Smooth muscle cell (in vitro differentiated cells): Measurements from ENCODE around the gene SPDL1. TPM values are rescaled to one million over a fixed set of nuclear protein-coding genes. Genes with fewer than 3 reads are reported as not detected.

Experiments used
- DNase-seq: peaks from one replicate; lab custom pipeline; 2025; ENCODE audit not compliant: unreplicated experiment; lab: John Stamatoyannopoulos, UW
- H2AFZ ChIP-seq: fragments of 200-600 bp; sonication (generic); 2 replicates; pipeline ENCODE4 v1.6.0; 2016; ENCODE audit warnings: antibody characterized with exemption, low read depth, mild to moderate bottlenecking
- H3F3A ChIP-seq: fragments of 200-600 bp; sonication (generic); 2 replicates; pipeline ENCODE4 v1.6.0; 2017; ENCODE audit warnings: antibody characterized with exemption, low read depth
- H3K27ac ChIP-seq: fragments of 200-600 bp; sonication (generic); 2 replicates; pipeline ENCODE4 v1.5.1; 2016; ENCODE audit warnings: low read depth, mild to moderate bottlenecking
- H3K27me3 ChIP-seq: fragments of 200-600 bp; sonication (generic); 2 replicates; pipeline ENCODE4 v1.6.1; 2016; ENCODE audit warnings: low read depth, mild to moderate bottlenecking
- H3K36me3 ChIP-seq: fragments of 200-600 bp; sonication (generic); 2 replicates; pipeline ENCODE4 v1.5.1; 2016; ENCODE audit warnings: low read depth
- H3K4me1 ChIP-seq: fragments of 200-600 bp; sonication (generic); 2 replicates; pipeline ENCODE4 v1.5.1; 2016; ENCODE audit warnings: low read depth
- H3K4me2 ChIP-seq: fragments of 200-600 bp; sonication (generic); 2 replicates; pipeline ENCODE4 v1.6.0; 2016; ENCODE audit warnings: mild to moderate bottlenecking
- H3K4me3 ChIP-seq: fragments of 200-600 bp; sonication (generic); 2 replicates; pipeline ENCODE4 v1.5.1; 2016; ENCODE audit warnings: mild to moderate bottlenecking
- H3K79me2 ChIP-seq: fragments of 200-600 bp; sonication (generic); 2 replicates; pipeline ENCODE4 v1.6.0; 2016; ENCODE audit warnings: low read depth, mild to moderate bottlenecking
- H3K9ac ChIP-seq: fragments of 200-600 bp; sonication (generic); 2 replicates; pipeline ENCODE4 v1.6.0; 2016; ENCODE audit warnings: low read depth
- H3K9me3 ChIP-seq: fragments of 200-600 bp; sonication (generic); replicated peaks from 2 replicates; pipeline ENCODE4 v1.5.1; 2016; ENCODE audit warnings: low read depth
- H4K20me1 ChIP-seq: fragments of 200-600 bp; sonication (generic); 2 replicates; pipeline ENCODE4 v1.6.0; 2016; ENCODE audit warnings: low read depth
- CTCF ChIP-seq: fragments of 200-600 bp; sonication (generic); IDR thresholded peaks from 2 replicates; pipeline ENCODE4 v1.5.1; 2017; ENCODE audit warnings: borderline replicate concordance, mild to moderate bottlenecking, antibody characterized with exemption; ENCODE audit not compliant: insufficient read depth, poor library complexity, severe bottlenecking
- WGBS: methylation state at CpG from one replicate; pipeline ENCODE4 v1.1.7; 2016; ENCODE audit warnings: low lambda C conversion rate; 5-methylcytosine and 5-hydroxymethylcytosine counted together
- polyA plus RNA-seq: library from polyadenylated mRNA; unstranded; fragments of >200 nt; fragmentation: Nextera tagmentation; extraction: Ambion mirVana; gene quantifications from 2 replicates; pipeline ENCODE4 v1.2.1, GENCODE V29; 2016
- total RNA-seq: library from RNA; depleted of rRNA; stranded (reverse); fragments of >200 nt; gene quantifications from 2 replicates; pipeline ENCODE4 v1.2.3, GENCODE V29; 2014

Gene SPDL1
- total and polyA plus RNA-seq, 2 experiments from 2014 or later = 28.0 to 75.2 TPM

GRCh38 chr5:169546346-169546745, 37.2 kb upstream of the SPDL1 start:
- Histone ChIP-seq H3K4me3 (no peak overlapping the region), H4K20me1 (no peaks in the 10 kb centered on the region), H3K9me3 (no peaks in the 10 kb centered on the region), H3K9ac (no peak overlapping the region), H3K27me3 (peaks cover 11% of the 10 kb centered on the region), H3K4me2 (no peak overlapping the region), H2AFZ (no peak overlapping the region), H3F3A (peaks cover 7% of the 10 kb centered on the region), H3K79me2 (no peaks in the 10 kb centered on the region), H3K36me3 (no peaks in the 10 kb centered on the region), H3K4me1 (peaks cover 3% of the 10 kb centered on the region), H3K27ac (no peak overlapping the region)
- DNase-seq = no peak
- TF ChIP-seq CTCF = no peak
- WGBS = 91% methylated on average over 3 of the region's 3 CpGs

GRCh38 chr5:169547508-169547907, 36.1 kb upstream of the SPDL1 start:
- H3K9ac ChIP-seq = no peak overlapping the region
- WGBS = 27% methylated on average over 3 of the region's 3 CpGs
- peaks cover 7% of the 10 kb centered on the region for H3F3A ChIP-seq
- H3K36me3 ChIP-seq = no peaks in the 10 kb centered on the region
- TF ChIP-seq CTCF = peak; percentile 3
- no peak for DNase-seq
- peak overlapping the region; percentile 53 for H3K4me2 ChIP-seq
- peak overlapping the region; percentile 50 for H3K27ac ChIP-seq
- H3K4me3 ChIP-seq = no peak overlapping the region
- H3K79me2 ChIP-seq = no peaks in the 10 kb centered on the region
- H2AFZ ChIP-seq = peak overlapping the region; percentile 11
- H4K20me1 ChIP-seq = no peaks in the 10 kb centered on the region
- H3K27me3 ChIP-seq = peaks cover 11% of the 10 kb centered on the region
- H3K9me3 ChIP-seq = no peaks in the 10 kb centered on the region
- peaks cover 3% of the 10 kb centered on the region for H3K4me1 ChIP-seq

- H3K4me2 ChIP-seq = peak overlapping the region; percentile 53
- H3K27me3 ChIP-seq = peaks cover 11% of the 10 kb centered on the region
- no peaks in the 10 kb centered on the region for H3K9me3 ChIP-seq
- H3K27ac ChIP-seq = no peak overlapping the region
- no peaks in the 10 kb centered on the region for H3K79me2 ChIP-seq
- peak; percentile 62 for TF ChIP-seq CTCF
- no peaks in the 10 kb centered on the region for H4K20me1 ChIP-seq
- no peaks in the 10 kb centered on the region for H3K36me3 ChIP-seq
- no peak for DNase-seq
- 50% methylated on average over 1 of the region's 1 CpG for WGBS
- H3F3A ChIP-seq = peaks cover 7% of the 10 kb centered on the region
- H3K4me3 ChIP-seq = no peak overlapping the region
- H3K9ac ChIP-seq = no peak overlapping the region
- H2AFZ ChIP-seq = no peak overlapping the region
- H3K4me1 ChIP-seq = peaks cover 3% of the 10 kb centered on the region
Measured at GRCh38 chr5:169548315-169548714, 35.3 kb upstream of the SPDL1 start.

GRCh38 chr5:169549453-169550100, 34.0 kb upstream of the SPDL1 start:
- peaks cover 7% of the 10 kb centered on the region for H3F3A ChIP-seq
- no peak overlapping the region for H2AFZ ChIP-seq
- no peaks in the 10 kb centered on the region for H3K79me2 ChIP-seq
- H3K4me1 ChIP-seq = peaks cover 3% of the 10 kb centered on the region
- no peak overlapping the region for H3K4me3 ChIP-seq
- H3K4me2 ChIP-seq = no peak overlapping the region
- no peak overlapping the region for H3K27ac ChIP-seq
- H3K9ac ChIP-seq = no peak overlapping the region
- peaks cover 11% of the 10 kb centered on the region for H3K27me3 ChIP-seq
- no peaks in the 10 kb centered on the region for H3K36me3 ChIP-seq
- H3K9me3 ChIP-seq = no peaks in the 10 kb centered on the region
- no peaks in the 10 kb centered on the region for H4K20me1 ChIP-seq
- WGBS = 51% methylated on average over 1 of the region's 1 CpG
- no peak for DNase-seq
- TF ChIP-seq CTCF = no peak
